Measurements from ENCODE around the gene TSPEAR.

TSPEAR gene

GRCh38 chr21:44740742-44741141 lies 29.4 kb upstream of the TSPEAR start:
- DNase-seq (ENCODE audit: low spot score): no peak

- DNase-seq (ENCODE audit: low spot score): no peak
These were observed 27.9 kb upstream of the TSPEAR start for GRCh38 chr21:44739316-44739715.

GRCh38 chr21:44738621-44739020 lies 27.2 kb upstream of the TSPEAR start:
- DNase-seq (ENCODE audit: low spot score): no peak

GRCh38 chr21:44737706-44738354 lies 26.5 kb upstream of the TSPEAR start:
- peak; percentile 13 for DNase-seq (ENCODE audit: low spot score)

GRCh38 chr21:44736291-44737004 lies 25.1 kb upstream of the TSPEAR start:
- no peak for DNase-seq (ENCODE audit: low spot score)

GRCh38 chr21:44735821-44736220 lies 24.4 kb upstream of the TSPEAR start:
- DNase-seq (ENCODE audit: low spot score): no peak

GRCh38 chr21:44734841-44735240 lies 23.5 kb upstream of the TSPEAR start:
- no peak for DNase-seq (ENCODE audit: low spot score)

GRCh38 chr21:44734026-44734745 lies 22.8 kb upstream of the TSPEAR start:
- DNase-seq (ENCODE audit: low spot score): no peak

GRCh38 chr21:44732956-44733355 lies 21.6 kb upstream of the TSPEAR start:
- peak; percentile 44 for DNase-seq (ENCODE audit: low spot score)

GRCh38 chr21:44732263-44732662 lies 20.9 kb upstream of the TSPEAR start:
- DNase-seq (ENCODE audit: low spot score): no peak

GRCh38 chr21:44730951-44731579 lies 19.7 kb upstream of the TSPEAR start:
- DNase-seq (ENCODE audit: low spot score): no peak

GRCh38 chr21:44730028-44730395 lies 18.6 kb upstream of the TSPEAR start:
- no peak for DNase-seq (ENCODE audit: low spot score)

- DNase-seq (ENCODE audit: low spot score): no peak
These were observed 18.1 kb upstream of the TSPEAR start for GRCh38 chr21:44729336-44730027.

GRCh38 chr21:44728716-44729115 lies 17.3 kb upstream of the TSPEAR start:
- DNase-seq (ENCODE audit: low spot score): no peak

- no peak for DNase-seq (ENCODE audit: low spot score)
These were observed 16.4 kb upstream of the TSPEAR start for GRCh38 chr21:44727757-44728156.

- no peak for DNase-seq (ENCODE audit: low spot score)
These were observed 15.9 kb upstream of the TSPEAR start for GRCh38 chr21:44727321-44727720.

GRCh38 chr21:44726826-44727225 lies 15.5 kb upstream of the TSPEAR start:
- DNase-seq (ENCODE audit: low spot score): no peak

- no peak for DNase-seq (ENCODE audit: low spot score)
These were observed 13.6 kb upstream of the TSPEAR start for GRCh38 chr21:44724926-44725325.

- DNase-seq (ENCODE audit: low spot score): no peak
These were observed 12.8 kb upstream of the TSPEAR start for GRCh38 chr21:44724196-44724595.

GRCh38 chr21:44723177-44724131 lies 12.1 kb upstream of the TSPEAR start:
- DNase-seq (ENCODE audit: low spot score): peak; percentile 11

GRCh38 chr21:44722731-44723130 lies 11.4 kb upstream of the TSPEAR start:
- peak; percentile 45 for DNase-seq (ENCODE audit: low spot score)
